GM23338 (cell line): Measurements from ENCODE around the gene ZNF385B.

ENCODE experiments used
- CREB1 ChIP-seq: fragments of 250-450 bp; sonication (Bioruptor Pico); IDR thresholded peaks from 2 replicates; pipeline ENCODE4 v1.5.0; 2020; ENCODE audit warnings: low read depth, mild to moderate bottlenecking, moderate library complexity
- CTCF ChIP-seq, 2 experiments: fragments of 200-600 bp in 1 of 2; sonication (generic) in 1 of 2; conservative IDR thresholded peaks; 2 replicates each; pipeline versions ENCODE4 v1.5.1 to v1.6.1; 2016 to 2017; ENCODE audit warnings: antibody characterized with exemption in 2 of 2, low read depth in 2 of 2, mild to moderate bottlenecking in 2 of 2, moderate library complexity in 1 of 2
- ETS1 ChIP-seq: IDR thresholded peaks from 2 replicates; pipeline ENCODE4 v1.6.1; 2016; ENCODE audit warnings: antibody characterized with exemption
- EZH2 ChIP-seq: fragments of 200-600 bp; sonication (generic); IDR thresholded peaks from one replicate; pipeline ENCODE4 v1.8.0; 2017; ENCODE audit warnings: antibody characterized with exemption, mild to moderate bottlenecking, low read depth; ENCODE audit not compliant: unreplicated experiment
- EZH2phosphoT487 ChIP-seq: fragments of 200-600 bp; sonication (generic); IDR thresholded peaks from one replicate; pipeline ENCODE4 v1.8.1; 2018; ENCODE audit warnings: antibody characterized with exemption; ENCODE audit not compliant: unreplicated experiment
- JUNB ChIP-seq: IDR thresholded peaks from one replicate; pipeline ENCODE4 v1.6.1; 2016; ENCODE audit warnings: antibody characterized with exemption; ENCODE audit not compliant: unreplicated experiment
- NANOG ChIP-seq: IDR thresholded peaks from 2 replicates; pipeline ENCODE4 v1.6.1; 2016; ENCODE audit warnings: antibody characterized with exemption, borderline replicate concordance
- POLR2AphosphoS5 ChIP-seq: IDR thresholded peaks from 2 replicates; pipeline ENCODE4 v1.6.1; 2016; ENCODE audit warnings: antibody characterized with exemption, low read depth
- REST ChIP-seq: IDR thresholded peaks from one replicate; pipeline ENCODE4 v1.6.1; 2018; ENCODE audit warnings: antibody characterized with exemption; ENCODE audit not compliant: unreplicated experiment
- STAT1 ChIP-seq: IDR thresholded peaks from one replicate; pipeline ENCODE4 v1.6.1; 2016; ENCODE audit warnings: antibody characterized with exemption; ENCODE audit not compliant: unreplicated experiment

- no peak for TF ChIP-seq CTCF (conservative IDR thresholded peaks at IDR 0.05; ENCODE audit: low read depth in 2 of 2)
- TF ChIP-seq REST = no peak
- no peak for TF ChIP-seq POLR2AphosphoS5
- no peak for TF ChIP-seq EZH2phosphoT487
- TF ChIP-seq EZH2 = no peak
- TF ChIP-seq STAT1 = no peak
- TF ChIP-seq JUNB = no peak
- no peak for TF ChIP-seq ETS1
- TF ChIP-seq CREB1 (CRISPR knock-in tag) = no peak
- TF ChIP-seq NANOG = no peak
Observed at GRCh38 chr2:179843541-179843940, 17.9 kb downstream of the ZNF385B start.
